IMR-90 (cell line): ENCODE measurements around the gene MYO3B. TPM values are rescaled to one million over a fixed set of nuclear protein-coding genes. Genes with fewer than 3 reads are reported as not detected.

Experiments used
- ATAC-seq: fragments of 200-7000 bp; cut with Tn5 transposase; 2 replicates; pipeline ENCODE4 v1.9.1; 2020; ENCODE audit warnings: low read depth, mild to moderate bottlenecking, moderate library complexity
- BruUV-seq: library from RNA; stranded (reverse); fragments of 400-500 nt; replicated peaks from 2 replicates; lab custom pipeline; 2021; lab: Mats Ljungman, UMichigan
- CTCF ChIA-PET: fragments of 300-600 bp; formaldehyde crosslinking; extraction: SDS; loops from one replicate; lab custom pipeline; 2021; ENCODE audit warnings: antibody characterized with exemption; lab: Yijun Ruan, JAX
- POLR2A ChIA-PET: fragments of 300-600 bp; sonication (Branson Sonifier 250); formaldehyde crosslinking; loops from one replicate; lab custom pipeline; 2022; ENCODE audit warnings: antibody characterized with exemption; ENCODE audit not compliant: unreplicated experiment; lab: Charles Lee
- DNase-seq: peaks from one replicate; pipeline ENCODE4 v3.0.0; 2013
- H2AFZ ChIP-seq: replicated peaks from 2 replicates; pipeline ENCODE3; 2013; ENCODE audit warnings: low read length, mild to moderate bottlenecking; ENCODE audit not compliant: poor library complexity
- H2AK5ac ChIP-seq: 2 replicates; pipeline ENCODE4 v1.6.1; 2013; ENCODE audit warnings: low read depth, low read length, inconsistent platforms
- H2AK9ac ChIP-seq: replicated peaks from 2 replicates; pipeline ENCODE3; 2013; ENCODE audit warnings: mild to moderate bottlenecking, low read depth, low read length, moderate library complexity; ENCODE audit not compliant: poor library complexity
- H2BK120ac ChIP-seq: 2 replicates; pipeline ENCODE4 v1.6.1; 2013; ENCODE audit warnings: low read depth, low read length, inconsistent platforms
- H2BK15ac ChIP-seq: 3 replicates; pipeline ENCODE4 v1.6.1; 2013; ENCODE audit warnings: low read depth, low read length, inconsistent platforms
- H2BK20ac ChIP-seq: 2 replicates; pipeline ENCODE4 v1.6.1; 2013; ENCODE audit warnings: low read depth, mild to moderate bottlenecking, inconsistent platforms, low read length, moderate library complexity
- H2BK5ac ChIP-seq: 2 replicates; pipeline ENCODE4 v1.6.1; 2013; ENCODE audit warnings: mild to moderate bottlenecking, low read depth, low read length, inconsistent platforms; ENCODE audit not compliant: poor library complexity, severe bottlenecking
- H3K14ac ChIP-seq: replicated peaks from 2 replicates; pipeline ENCODE4 v1.6.1; 2013; ENCODE audit warnings: low read depth, low read length, inconsistent platforms
- H3K18ac ChIP-seq: 2 replicates; pipeline ENCODE4 v1.6.1; 2013; ENCODE audit warnings: low read depth, low read length, control low read depth
- H3K23ac ChIP-seq: 2 replicates; pipeline ENCODE4 v1.6.1; 2013; ENCODE audit warnings: low read depth, low read length, inconsistent platforms
- H3K27ac ChIP-seq: 2 replicates; pipeline ENCODE4 v1.5.1; 2013; ENCODE audit warnings: mild to moderate bottlenecking, control low read depth, low read length; ENCODE audit not compliant: insufficient read depth
- H3K27me3 ChIP-seq: 2 replicates; pipeline ENCODE4 v1.6.1; 2013; ENCODE audit warnings: low read length; ENCODE audit not compliant: control insufficient read depth, insufficient read depth
- H3K36me3 ChIP-seq: 2 replicates; pipeline ENCODE4 v1.6.1; 2013; ENCODE audit warnings: low read length, mixed read lengths; ENCODE audit not compliant: control insufficient read depth, insufficient read depth
- H3K4ac ChIP-seq: 2 replicates; pipeline ENCODE4 v1.6.1; 2013; ENCODE audit warnings: low read depth, low read length, inconsistent platforms
- H3K4me1 ChIP-seq: 2 replicates; pipeline ENCODE4 v1.6.1; 2013; ENCODE audit warnings: low read length, mixed read lengths; ENCODE audit not compliant: control insufficient read depth, insufficient read depth
- H3K4me2 ChIP-seq: 2 replicates; pipeline ENCODE4 v1.6.1; 2013; ENCODE audit warnings: low read depth, mild to moderate bottlenecking, control low read depth, low read length, moderate library complexity
- H3K4me3 ChIP-seq: 2 replicates; pipeline ENCODE4 v1.5.1; 2013; ENCODE audit warnings: low read depth, mild to moderate bottlenecking, control low read depth, low read length, moderate library complexity; ENCODE audit not compliant: insufficient read depth
- H3K56ac ChIP-seq: 2 replicates; pipeline ENCODE4 v1.6.1; 2013; ENCODE audit warnings: low read length, inconsistent platforms; ENCODE audit not compliant: insufficient read depth; ENCODE audit errors: extremely low read depth
- H3K79me1 ChIP-seq, 2 experiments: 2 replicates each; pipeline ENCODE4 v1.6.1; 2013; ENCODE audit warnings: low read length in 2 of 2, inconsistent platforms in 1 of 2, low read depth in 1 of 2
- H3K9ac ChIP-seq: 2 replicates; pipeline ENCODE4 v1.6.1; 2013; ENCODE audit warnings: low read depth, low read length, control low read depth
- H3K9me1 ChIP-seq: 2 replicates; pipeline ENCODE4 v1.6.1; 2013; ENCODE audit warnings: low read length, inconsistent platforms; ENCODE audit not compliant: insufficient read depth
- H3K9me3 ChIP-seq: 2 replicates; pipeline ENCODE4 v1.6.1; 2013; ENCODE audit warnings: low read length; ENCODE audit not compliant: control insufficient read depth, insufficient read depth
- H4K20me1 ChIP-seq: 2 replicates; pipeline ENCODE4 v1.6.1; 2013; ENCODE audit warnings: low read length, inconsistent platforms; ENCODE audit not compliant: insufficient read depth
- H4K5ac ChIP-seq: 2 replicates; pipeline ENCODE4 v1.6.1; 2013; ENCODE audit warnings: mild to moderate bottlenecking, low read depth, low read length, control low read depth
- H4K8ac ChIP-seq, 2 experiments: 2 replicates each; pipeline ENCODE4 v1.6.1; 2013; ENCODE audit warnings: low read depth in 2 of 2, low read length in 2 of 2, control low read depth in 1 of 2, inconsistent platforms in 1 of 2
- H4K91ac ChIP-seq: 2 replicates; pipeline ENCODE4 v1.6.1; 2013; ENCODE audit warnings: low read depth, low read length, inconsistent platforms; ENCODE audit not compliant: insufficient read depth
- CEBPB ChIP-seq: IDR thresholded peaks from 2 replicates; pipeline ENCODE4 v1.6.1; 2012; ENCODE audit warnings: low read depth, low read length, improper control_type of control experiment
- NFE2L2 ChIP-seq: fragments of 150-350 bp; IDR thresholded peaks from 2 replicates; pipeline ENCODE4 v1.6.1; 2016; ENCODE audit warnings: low read depth, mild to moderate bottlenecking, low read length
- WGBS, 2 experiments: methylation state at CpG; one replicate each; pipeline versions ENCODE4 v1.1.5 to v1.1.7; 2013; ENCODE audit warnings: missing lambda C conversion rate in 2 of 2; ENCODE audit not compliant: insufficient read length in 1 of 2; ENCODE audit errors: extremely low coverage in 2 of 2; 5-methylcytosine and 5-hydroxymethylcytosine counted together
- dilution Hi-C: fragments of 300-500 bp; cut with HindIII; formaldehyde crosslinking; loops from one replicate; pipeline ENCODE4 v1.14.3; 2018; ENCODE audit warnings: low sequenced_read_pairs; ENCODE audit not compliant: unreplicated experiment
- in situ Hi-C: fragments of 300-500 bp; cut with MboI; formaldehyde crosslinking; loops from 3 replicates; pipeline ENCODE4 v1.14.3; 2019; ENCODE audit warnings: low sequenced_read_pairs, inconsistent platforms, mixed read lengths
- intact Hi-C: fragments of 100-400 bp; cut with micrococcal nuclease; formaldehyde crosslinking; loops from 2 replicates; pipeline ENCODE4 v1.10.0; 2022
- polyA plus RNA-seq, 3 experiments: library from polyadenylated mRNA; depleted of rRNA; stranded (reverse); fragments of >200 nt; gene quantifications; 2 replicates each; pipeline ENCODE4 v1.2.3, GENCODE V29; 2012; ENCODE audit warnings: low replicate concordance in 1 of 3
- total RNA-seq: library from RNA; depleted of rRNA; stranded (reverse); fragments of >200 nt; gene quantifications from 2 replicates; pipeline ENCODE4 v1.2.3, GENCODE V29; 2012

The MYO3B gene
- total and polyA plus RNA-seq, 2 of the 4 experiments (the other 2 are of a cell fraction) = 0.02 TPM; not detected in 1

DNA sequence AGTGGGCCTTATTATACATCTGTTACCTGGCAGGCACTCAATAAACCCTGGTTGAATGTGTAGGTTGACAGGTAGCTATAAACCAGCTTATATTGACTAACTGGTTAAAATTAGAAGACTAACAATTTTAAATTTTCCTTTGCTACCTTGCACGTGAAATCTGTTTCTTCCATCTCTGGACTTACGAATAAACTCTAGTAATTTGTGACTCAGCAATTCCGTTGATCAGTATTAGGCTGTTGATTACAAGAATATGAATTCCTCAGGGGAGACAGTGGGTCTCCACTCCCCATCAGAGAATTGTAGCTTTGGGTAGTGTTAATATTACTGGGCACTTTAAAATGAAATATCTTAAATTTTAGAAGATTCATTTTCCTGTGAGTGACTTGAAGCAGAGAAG lies 399.4 kb downstream of the MYO3B start:
- in situ Hi-C loops = no loop called here
- CTCF ChIA-PET = interaction anchor here (0.8 kb wide), 1 partner anchor 52 kb away, joined by 3 read pairs; no protein-coding TSS in a partner anchor

More for the DNA sequence above, 399.4 kb downstream of the MYO3B start:
- Histone ChIP-seq H3K4me1 (no peaks in the 10 kb centered on the region), H3K23ac (no peak overlapping the region), H3K14ac (no peak overlapping the region), H2BK20ac (no peak overlapping the region), H3K4me2 (no peak overlapping the region), H3K56ac (no peak overlapping the region), H2BK15ac (no peak overlapping the region), H4K8ac (no peak overlapping the region), H2BK5ac (no peak overlapping the region), H3K36me3 (no peaks in the 10 kb centered on the region), H2AK5ac (no peak overlapping the region), H3K4ac (no peak overlapping the region), H3K27me3 (no peaks in the 10 kb centered on the region; the same call in 1 of the 2 replicates), H3K27ac (no peak overlapping the region), H3K4me3 (no peak overlapping the region), H4K20me1 (no peaks in the 10 kb centered on the region), H4K5ac (no peak overlapping the region), H2AK9ac (no peak overlapping the region), H2AFZ (no peak overlapping the region), H4K91ac (no peak overlapping the region), H3K18ac (no peak overlapping the region), H3K9me3 (no peaks in the 10 kb centered on the region), H3K79me1 (no peaks in the 10 kb centered on the region), H2BK120ac (no peak overlapping the region), H3K9ac (no peak overlapping the region), H3K9me1 (no peaks in the 10 kb centered on the region)
- dilution Hi-C loops = no loop called here
- DNase-seq (no peak), ATAC-seq (no peak)
- no CpG with 5 or more reads among the region's 3 CpGs for WGBS, 2 experiments
- POLR2A ChIA-PET = no interaction called here
- TF ChIP-seq CEBPB (no peak), NFE2L2 (0 out of 2 replicates have a peak, but pooled peaks have one; percentile 30)
- BruUV-seq = no TSS peak
- intact Hi-C loops = no loop called here
